DND-41 (cell line): Measurements from ENCODE around the gene KTI12.

Experiments used
- ATAC-seq: fragments of 200-7000 bp; cut with Tn5 transposase; 3 replicates; pipeline ENCODE4 v1.9.1; 2021; ENCODE audit warnings: low read depth; ENCODE audit not compliant: insufficient read depth
- DNase-seq: peaks from one replicate; pipeline ENCODE4 v3.0.0-alpha.2; 2020
- H2AFZ ChIP-seq: 2 replicates; pipeline ENCODE4 v1.6.0; 2012; ENCODE audit warnings: low read depth, low read length
- H3K27ac ChIP-seq: 2 replicates; pipeline ENCODE4 v1.5.1; 2012; ENCODE audit warnings: low read length, inconsistent platforms
- H3K27me3 ChIP-seq: fragments of 200-600 bp; sonication (generic); 2 replicates; pipeline ENCODE4 v1.6.0; 2012; ENCODE audit warnings: low read length, mild to moderate bottlenecking, inconsistent platforms; ENCODE audit not compliant: insufficient read depth, poor library complexity
- H3K36me3 ChIP-seq: 2 replicates; pipeline ENCODE4 v1.5.1; 2012; ENCODE audit warnings: low read length, inconsistent platforms; ENCODE audit not compliant: insufficient read depth
- H3K4me1 ChIP-seq: 2 replicates; pipeline ENCODE4 v1.5.1; 2012; ENCODE audit warnings: mild to moderate bottlenecking, low read length; ENCODE audit not compliant: insufficient read depth
- H3K4me2 ChIP-seq: 2 replicates; pipeline ENCODE4 v1.6.0; 2012; ENCODE audit warnings: mild to moderate bottlenecking, moderate library complexity, low read length, inconsistent platforms; ENCODE audit not compliant: insufficient read depth
- H3K4me3 ChIP-seq, 2 experiments: fragments of 200-600 bp in 1 of 2; shearing (Covaris generic) in 1 of 2; 2 replicates each; pipeline ENCODE4 v1.5.1; 2012 to 2016; ENCODE audit warnings: inconsistent platforms in 2 of 2, low read length in 2 of 2, mild to moderate bottlenecking in 2 of 2, low read depth in 1 of 2, moderate library complexity in 1 of 2
- H3K79me2 ChIP-seq: 2 replicates; pipeline ENCODE4 v1.6.0; 2012; ENCODE audit warnings: low read length, inconsistent platforms; ENCODE audit not compliant: insufficient read depth
- H3K9ac ChIP-seq: 2 replicates; pipeline ENCODE4 v1.6.0; 2012; ENCODE audit warnings: low read depth, mild to moderate bottlenecking, inconsistent platforms, low read length, moderate library complexity
- H3K9me3 ChIP-seq: 2 replicates; pipeline ENCODE4 v1.5.1; 2012; ENCODE audit warnings: low read length, moderate library complexity, mild to moderate bottlenecking, inconsistent platforms; ENCODE audit not compliant: insufficient read depth, severe bottlenecking
- H4K20me1 ChIP-seq: 2 replicates; pipeline ENCODE4 v1.6.0; 2012; ENCODE audit warnings: low read length; ENCODE audit not compliant: insufficient read depth
- EZH2 ChIP-seq: IDR thresholded peaks from 3 replicates; pipeline ENCODE4 v1.6.1; 2012; ENCODE audit warnings: borderline replicate concordance, low read depth, mild to moderate bottlenecking, moderate library complexity, low read length, inconsistent platforms; ENCODE audit not compliant: severe bottlenecking
- TF ChIP-seq, protein P1 (sequence below): IDR thresholded peaks from 2 replicates; pipeline ENCODE4 v1.5.1; 2012; ENCODE audit warnings: borderline replicate concordance, low read length, moderate library complexity, mild to moderate bottlenecking; ENCODE audit not compliant: poor library complexity, severe bottlenecking; ENCODE audit errors: extremely low read depth

Gene KTI12

DNA sequence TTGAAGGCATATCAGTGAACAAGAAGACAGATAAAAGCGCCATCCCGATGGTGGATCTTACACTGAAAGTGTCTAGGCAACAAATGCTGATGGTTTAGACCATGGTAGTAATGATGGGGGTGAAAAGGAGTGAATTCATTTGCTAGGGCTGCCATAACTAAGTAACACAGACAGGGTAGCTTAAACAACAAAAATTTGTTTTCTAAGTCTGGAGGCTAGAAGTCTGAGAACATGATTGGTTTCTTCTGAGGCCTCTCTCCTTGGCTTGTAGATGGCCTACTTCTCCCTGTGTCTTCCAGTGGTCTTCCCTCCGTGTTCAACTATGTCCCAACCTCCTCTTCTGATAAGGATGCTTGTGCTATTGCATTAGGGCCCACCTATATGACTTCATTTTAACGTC is 29.7 kb downstream of the KTI12 start:
- Histone ChIP-seq H4K20me1 (no peaks in the 10 kb centered on the region), H3K9me3 (no peaks in the 10 kb centered on the region), H3K27me3 (no peaks in the 10 kb centered on the region), H3K4me1 (no peaks in the 10 kb centered on the region), H3K36me3 (no peaks in the 10 kb centered on the region), H3K79me2 (no peaks in the 10 kb centered on the region), H3K4me3 (no peak overlapping the region), H2AFZ (no peak overlapping the region), H3K9ac (no peak overlapping the region), H3K27ac (no peak overlapping the region), H3K4me2 (no peak overlapping the region)
- TF ChIP-seq, protein P1, sequence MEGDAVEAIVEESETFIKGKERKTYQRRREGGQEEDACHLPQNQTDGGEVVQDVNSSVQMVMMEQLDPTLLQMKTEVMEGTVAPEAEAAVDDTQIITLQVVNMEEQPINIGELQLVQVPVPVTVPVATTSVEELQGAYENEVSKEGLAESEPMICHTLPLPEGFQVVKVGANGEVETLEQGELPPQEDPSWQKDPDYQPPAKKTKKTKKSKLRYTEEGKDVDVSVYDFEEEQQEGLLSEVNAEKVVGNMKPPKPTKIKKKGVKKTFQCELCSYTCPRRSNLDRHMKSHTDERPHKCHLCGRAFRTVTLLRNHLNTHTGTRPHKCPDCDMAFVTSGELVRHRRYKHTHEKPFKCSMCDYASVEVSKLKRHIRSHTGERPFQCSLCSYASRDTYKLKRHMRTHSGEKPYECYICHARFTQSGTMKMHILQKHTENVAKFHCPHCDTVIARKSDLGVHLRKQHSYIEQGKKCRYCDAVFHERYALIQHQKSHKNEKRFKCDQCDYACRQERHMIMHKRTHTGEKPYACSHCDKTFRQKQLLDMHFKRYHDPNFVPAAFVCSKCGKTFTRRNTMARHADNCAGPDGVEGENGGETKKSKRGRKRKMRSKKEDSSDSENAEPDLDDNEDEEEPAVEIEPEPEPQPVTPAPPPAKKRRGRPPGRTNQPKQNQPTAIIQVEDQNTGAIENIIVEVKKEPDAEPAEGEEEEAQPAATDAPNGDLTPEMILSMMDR, result no peak
- TF ChIP-seq EZH2, result no peak
- ATAC-seq, result no peak
- no peak for DNase-seq

DNA sequence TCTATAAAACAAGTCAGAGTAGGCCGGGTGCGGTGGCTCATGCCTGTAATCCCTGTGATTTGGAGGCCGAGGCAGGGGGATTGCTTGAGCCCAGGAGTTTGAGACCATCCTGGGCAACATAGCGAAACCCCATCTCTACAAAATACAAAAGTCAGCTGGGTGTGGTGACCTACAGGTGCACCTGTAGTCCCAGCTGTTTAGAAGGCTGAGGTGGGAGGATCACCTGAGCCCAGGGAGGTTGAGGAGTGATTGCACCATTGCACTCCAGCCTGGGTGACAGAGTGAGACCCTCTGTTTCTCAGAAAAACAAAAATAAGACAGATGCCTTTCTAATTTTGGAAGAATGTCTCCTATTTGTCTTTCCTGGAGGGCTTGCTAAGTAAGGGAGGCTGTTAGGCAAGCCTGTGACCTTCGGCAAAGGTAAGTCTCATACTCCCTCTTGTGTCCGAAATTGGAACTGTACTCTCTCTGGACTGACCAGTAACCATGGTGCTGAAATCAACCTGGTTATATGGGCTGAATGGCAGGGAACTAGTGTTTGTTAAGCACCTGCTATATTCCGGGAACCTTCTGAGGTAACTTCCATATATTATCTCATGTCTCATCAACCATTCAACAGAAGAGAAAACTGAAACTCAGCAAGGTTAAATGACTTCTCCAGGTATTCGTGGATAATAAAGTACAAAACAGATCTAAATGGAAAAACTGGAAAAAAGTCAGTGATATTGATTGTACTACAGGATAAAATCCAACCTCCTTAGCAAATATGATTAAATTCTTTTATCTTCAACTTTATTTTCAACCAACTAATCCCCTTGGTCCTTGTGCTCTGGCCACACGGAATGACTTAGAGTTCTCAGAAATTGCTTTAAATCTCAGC is 31.3 kb downstream of the KTI12 start:
- DNase-seq, result peak; percentile 69
- H3K79me2 ChIP-seq, result no peaks in the 10 kb centered on the region

GRCh38 chr1:51998701-51999100 is 34.9 kb downstream of the KTI12 start:
- Histone ChIP-seq H3K27ac (no peak overlapping the region), H3K9me3 (no peaks in the 10 kb centered on the region), H3K4me2 (no peak overlapping the region), H2AFZ (no peak overlapping the region), H3K4me3 (no peak overlapping the region), H3K79me2 (no peaks in the 10 kb centered on the region), H3K4me1 (no peaks in the 10 kb centered on the region), H3K27me3 (peaks cover 5% of the 10 kb centered on the region), H4K20me1 (no peaks in the 10 kb centered on the region), H3K36me3 (no peaks in the 10 kb centered on the region), H3K9ac (no peak overlapping the region)
- TF ChIP-seq, protein P1, result no peak
- TF ChIP-seq EZH2, result no peak
- DNase-seq (no peak), ATAC-seq (no peak)

More for the DNA sequence above, 31.3 kb downstream of the KTI12 start:
- peak; percentile 98 for ATAC-seq
- H3K4me2 ChIP-seq, result no peak overlapping the region
- H2AFZ ChIP-seq, result no peak overlapping the region
- H3K27me3 ChIP-seq, result peaks cover 2% of the 10 kb centered on the region
- H4K20me1 ChIP-seq, result no peaks in the 10 kb centered on the region
- no peaks in the 10 kb centered on the region for H3K4me1 ChIP-seq
- no peak overlapping the region for H3K4me3 ChIP-seq
- H3K36me3 ChIP-seq, result no peaks in the 10 kb centered on the region
- H3K27ac ChIP-seq, result no peak overlapping the region
- TF ChIP-seq EZH2, result no peak
- TF ChIP-seq, protein P1, result peak; percentile 98
- no peaks in the 10 kb centered on the region for H3K9me3 ChIP-seq
- no peak overlapping the region for H3K9ac ChIP-seq
